Duodenal mucosa (tissue), 2 donors: ENCODE measurements around the gene WNT2.

Source experiments
- H3K27ac ChIP-seq: one replicate; pipeline ENCODE4 v1.7.0; 2013; ENCODE audit warnings: low read depth, low read length
- H3K27me3 ChIP-seq, 2 donors: one replicate each; pipeline ENCODE4 v1.7.0; 2013; ENCODE audit warnings: low read length in 2 of 2, control low read depth in 1 of 2; ENCODE audit not compliant: insufficient read depth in 2 of 2, control insufficient read depth in 1 of 2
- H3K36me3 ChIP-seq, 2 donors: one replicate each; pipeline ENCODE4 v1.7.0; 2013; ENCODE audit warnings: low read length in 2 of 2, control low read depth in 1 of 2; ENCODE audit not compliant: insufficient read depth in 2 of 2, control insufficient read depth in 1 of 2
- H3K4me1 ChIP-seq, 2 donors: one replicate each; pipeline ENCODE4 v1.7.0; 2013; ENCODE audit warnings: low read length in 2 of 2, control low read depth in 1 of 2; ENCODE audit not compliant: insufficient read depth in 2 of 2, control insufficient read depth in 1 of 2
- H3K4me3 ChIP-seq, 2 donors: one replicate each; pipeline ENCODE4 v1.7.0; 2013; ENCODE audit warnings: low read length in 2 of 2, low read depth in 1 of 2
- H3K9ac ChIP-seq, 2 donors: one replicate each; pipeline ENCODE4 v1.7.0; 2013; ENCODE audit warnings: low read length in 2 of 2, low read depth in 1 of 2
- H3K9me3 ChIP-seq, 2 donors: one replicate each; pipeline ENCODE4 v1.7.0; 2013; ENCODE audit warnings: low read length in 2 of 2, control low read depth in 1 of 2; ENCODE audit not compliant: control insufficient read depth in 1 of 2

Gene WNT2

GRCh38 chr7:117333168-117333567, 10.3 kb upstream of the WNT2 start:
- Histone ChIP-seq H3K4me3 (no peak overlapping the region), H3K4me1 (no peaks in the 10 kb centered on the region), H3K9me3 (no peaks in the 10 kb centered on the region), H3K27ac (no peak overlapping the region), H3K9ac (no peak overlapping the region), H3K27me3 (peaks cover 0 to 3% of the 10 kb centered on the region in 2 donors), H3K36me3 (no peaks in the 10 kb centered on the region)

- H3K4me3 ChIP-seq = no peak overlapping the region
- H3K4me1 ChIP-seq = no peaks in the 10 kb centered on the region
- no peaks in the 10 kb centered on the region for H3K9me3 ChIP-seq
- H3K27ac ChIP-seq = no peak overlapping the region
- no peak overlapping the region for H3K9ac ChIP-seq
- no peaks in the 10 kb centered on the region for H3K36me3 ChIP-seq
- peaks cover 0 to 3% of the 10 kb centered on the region in 2 donors for H3K27me3 ChIP-seq
These were observed 9.2 kb upstream of the WNT2 start for GRCh38 chr7:117332031-117332430.

GRCh38 chr7:117325836-117326235, 3.0 kb upstream of the WNT2 start:
- Histone ChIP-seq H3K27ac (no peak overlapping the region), H3K4me1 (peaks cover 5 to 21% of the 10 kb centered on the region in 2 donors), H3K27me3 (peaks cover 43 to 46% of the 10 kb centered on the region in 2 donors), H3K9ac (no peak overlapping the region), H3K36me3 (no peaks in the 10 kb centered on the region), H3K9me3 (no peaks in the 10 kb centered on the region), H3K4me3 (no peak overlapping the region)

GRCh38 chr7:117324960-117325359, 2.1 kb upstream of the WNT2 start:
- H3K9me3 ChIP-seq = no peaks in the 10 kb centered on the region
- H3K9ac ChIP-seq = no peak overlapping the region
- H3K27me3 ChIP-seq = peaks cover 51 to 52% of the 10 kb centered on the region in 2 donors
- peaks cover 5 to 21% of the 10 kb centered on the region in 2 donors for H3K4me1 ChIP-seq
- peak overlapping the region; percentile 53 to 62 for H3K4me3 ChIP-seq
- H3K36me3 ChIP-seq = no peaks in the 10 kb centered on the region
- no peak overlapping the region for H3K27ac ChIP-seq

- peaks cover 52 to 55% of the 10 kb centered on the region in 2 donors for H3K27me3 ChIP-seq
- no peak overlapping the region for H3K27ac ChIP-seq
- H3K9ac ChIP-seq = no peak overlapping the region
- no peaks in the 10 kb centered on the region for H3K36me3 ChIP-seq
- no peaks in the 10 kb centered on the region for H3K9me3 ChIP-seq
- peak overlapping the region; percentile 53 to 62 for H3K4me3 ChIP-seq
- H3K4me1 ChIP-seq = peaks cover 5 to 21% of the 10 kb centered on the region in 2 donors
These were observed 1.2 kb upstream of the WNT2 start for GRCh38 chr7:117323851-117324711.

GRCh38 chr7:117323305-117323850, 520 bp upstream of the WNT2 start:
- H3K9ac ChIP-seq = no peak overlapping the region
- H3K4me3 ChIP-seq = peak overlapping the region; percentile 53 to 62
- no peak overlapping the region for H3K27ac ChIP-seq
- peaks cover 5 to 21% of the 10 kb centered on the region in 2 donors for H3K4me1 ChIP-seq
- no peaks in the 10 kb centered on the region for H3K9me3 ChIP-seq
- no peaks in the 10 kb centered on the region for H3K36me3 ChIP-seq
- peaks cover 52 to 56% of the 10 kb centered on the region in 2 donors for H3K27me3 ChIP-seq

- Histone ChIP-seq H3K9me3 (no peaks in the 10 kb centered on the region), H3K4me1 (peaks cover 5 to 21% of the 10 kb centered on the region in 2 donors), H3K27me3 (peaks cover 47 to 59% of the 10 kb centered on the region in 2 donors), H3K9ac (no peak overlapping the region), H3K27ac (no peak overlapping the region), H3K4me3 (no peak overlapping the region), H3K36me3 (no peaks in the 10 kb centered on the region)
These were observed 2.3 kb downstream of the WNT2 start for GRCh38 chr7:117320523-117320922.

GRCh38 chr7:117319181-117319580, 3.7 kb downstream of the WNT2 start:
- H3K27me3 ChIP-seq = peaks cover 36 to 46% of the 10 kb centered on the region in 2 donors
- no peak overlapping the region for H3K4me3 ChIP-seq
- H3K9ac ChIP-seq = no peak overlapping the region
- no peaks in the 10 kb centered on the region for H3K36me3 ChIP-seq
- H3K27ac ChIP-seq = no peak overlapping the region
- no peaks in the 10 kb centered on the region for H3K9me3 ChIP-seq
- H3K4me1 ChIP-seq = peaks cover 0 to 14% of the 10 kb centered on the region in 2 donors

GRCh38 chr7:117313582-117313981, 9.3 kb downstream of the WNT2 start:
- Histone ChIP-seq H3K4me1 (no peaks in the 10 kb centered on the region), H3K27ac (no peak overlapping the region), H3K9ac (no peak overlapping the region)

More at GRCh38 chr7:117313582-117313981, 9.3 kb downstream of the WNT2 start:
- no peaks in the 10 kb centered on the region for H3K36me3 ChIP-seq
- no peak overlapping the region for H3K4me3 ChIP-seq
- peaks cover 0 to 5% of the 10 kb centered on the region in 2 donors for H3K27me3 ChIP-seq
- no peaks in the 10 kb centered on the region for H3K9me3 ChIP-seq
